GM12874 (cell line): Measurements from ENCODE around the gene AMDHD2.

ENCODE experiments used
- CTCF ChIP-seq: IDR thresholded peaks from 2 replicates; pipeline ENCODE4 v1.5.1; 2011; ENCODE audit warnings: low read depth, mild to moderate bottlenecking, control low read depth, low read length, moderate library complexity; ENCODE audit not compliant: insufficient read depth

Gene AMDHD2

GRCh38 chr16:2485811-2486507, 34.2 kb upstream of the AMDHD2 start:
- no peak for TF ChIP-seq CTCF

GRCh38 chr16:2486645-2487516, 33.3 kb upstream of the AMDHD2 start:
- TF ChIP-seq CTCF = peak; percentile 40; the same call in 1 of the 2 replicates

GRCh38 chr16:2487517-2487842, 32.7 kb upstream of the AMDHD2 start:
- no peak for TF ChIP-seq CTCF

- TF ChIP-seq CTCF = no peak
Measured at GRCh38 chr16:2487903-2488531, 32.2 kb upstream of the AMDHD2 start.

- TF ChIP-seq CTCF = no peak
Measured at GRCh38 chr16:2489581-2489980, 30.6 kb upstream of the AMDHD2 start.

- TF ChIP-seq CTCF = no peak
Measured at GRCh38 chr16:2490190-2491105, 29.7 kb upstream of the AMDHD2 start.
